Colonic mucosa (tissue), 4 donors: ENCODE data around the gene FAIM2. TPM values are rescaled to one million over a fixed set of nuclear protein-coding genes. Genes with fewer than 3 reads are reported as not detected.
"Not testable (repeated sequence)": the region's sequence is repeated elsewhere in the genome, so short reads cannot be mapped to it uniquely, and the experiment has no call there.

Experiments used
- DNase-seq: peaks from one replicate; pipeline ENCODE4 v3.0.0-alpha.2; 2020
- H3K27ac ChIP-seq: fragments of 200-600 bp; one replicate; pipeline ENCODE4 v1.8.0; 2021
- H3K27me3 ChIP-seq: fragments of 200-600 bp; one replicate; pipeline ENCODE4 v1.8.0; 2021
- H3K36me3 ChIP-seq: fragments of 200-600 bp; one replicate; pipeline ENCODE4 v1.8.0; 2021
- H3K4me1 ChIP-seq: fragments of 200-600 bp; one replicate; pipeline ENCODE4 v1.8.0; 2021; ENCODE audit warnings: mild to moderate bottlenecking
- H3K4me3 ChIP-seq: fragments of 200-600 bp; one replicate; pipeline ENCODE4 v1.8.0; 2021
- H3K9ac ChIP-seq, 2 donors: one replicate each; pipeline ENCODE4 v1.7.0; 2013; ENCODE audit warnings: control low read depth in 2 of 2, low read depth in 2 of 2, low read length in 2 of 2
- H3K9me3 ChIP-seq: fragments of 200-600 bp; one replicate; pipeline ENCODE4 v1.8.0; 2021
- CTCF ChIP-seq: fragments of 200-600 bp; IDR thresholded peaks from one replicate; pipeline ENCODE4 v1.8.0; 2022; ENCODE audit warnings: antibody characterized with exemption, mild to moderate bottlenecking
- intact Hi-C: fragments of 100-400 bp; cut with DNase I; formaldehyde crosslinking; loops from one replicate; pipeline ENCODE4 v1.14.1; 2022
- total RNA-seq, 2 donors: library from RNA; stranded (reverse); fragmentation: NEBNext Ultra II Directional in 1 of 2; extraction: Animal tissue kit (Norgen Biotek cat#: 25700) in 1 of 2; gene quantifications; one replicate each; pipeline ENCODE4 v1.2.1, GENCODE V29; 2021
- donor health status: healthy.
- donor health status: DM: no; HTN: no; CAD: no.
- donor health status: DM: no; HTN: no; CAD: no.

Gene FAIM2
- total RNA-seq, 2 donors from 2014 or later, result 2.8 to 3.6 TPM

GRCh38 chr12:49874142-49874897, 29.4 kb downstream of the FAIM2 start:
- intact Hi-C loops, result no loop called here
- Histone ChIP-seq H3K9ac (no peak overlapping the region), H3K9me3 (no peaks in the 10 kb centered on the region), H3K4me3 (no peak overlapping the region), H3K4me1 (no peaks in the 10 kb centered on the region), H3K36me3 (no peaks in the 10 kb centered on the region), H3K27me3 (no peaks in the 10 kb centered on the region), H3K27ac (no peak overlapping the region)
- no peak for DNase-seq
- no peak for TF ChIP-seq CTCF

- intact Hi-C loops, result no loop called here
- Histone ChIP-seq H3K4me1 (no peaks in the 10 kb centered on the region), H3K9me3 (no peaks in the 10 kb centered on the region), H3K27ac (no peak overlapping the region), H3K36me3 (no peaks in the 10 kb centered on the region), H3K9ac (no peak overlapping the region), H3K4me3 (no peak overlapping the region), H3K27me3 (no peaks in the 10 kb centered on the region)
- no peak for TF ChIP-seq CTCF
- no peak for DNase-seq
Measured at GRCh38 chr12:49873361-49873934, 30.3 kb downstream of the FAIM2 start.

- intact Hi-C loops, result no loop called here
- no peaks in the 10 kb centered on the region for H3K27me3 ChIP-seq
- no peak overlapping the region for H3K27ac ChIP-seq
- DNase-seq, result no peak
- no peak for TF ChIP-seq CTCF
- no peaks in the 10 kb centered on the region for H3K9me3 ChIP-seq
- H3K36me3 ChIP-seq, result no peaks in the 10 kb centered on the region
- H3K4me3 ChIP-seq, result no peak overlapping the region
- H3K9ac ChIP-seq, result no peak overlapping the region
- peaks cover under 1% of the 10 kb centered on the region for H3K4me1 ChIP-seq
Measured at GRCh38 chr12:49872781-49873181, 30.9 kb downstream of the FAIM2 start.

- H3K9me3 ChIP-seq, result no peaks in the 10 kb centered on the region
- H3K27me3 ChIP-seq, result no peaks in the 10 kb centered on the region
- no peak for TF ChIP-seq CTCF
- H3K4me3 ChIP-seq, result no peak overlapping the region
- peaks cover 5% of the 10 kb centered on the region for H3K4me1 ChIP-seq
- H3K9ac ChIP-seq, result no peak overlapping the region
- no peaks in the 10 kb centered on the region for H3K36me3 ChIP-seq
- no peak overlapping the region for H3K27ac ChIP-seq
- intact Hi-C loops, result no loop called here
- no peak for DNase-seq
Measured at GRCh38 chr12:49872381-49872780, 31.3 kb downstream of the FAIM2 start.

- H3K27ac ChIP-seq, H3K36me3 ChIP-seq, H3K27me3 ChIP-seq, intact Hi-C loops, H3K9me3 ChIP-seq, DNase-seq, H3K4me3 ChIP-seq, H3K9ac ChIP-seq, H3K4me1 ChIP-seq: not testable (repeated sequence)
Measured at GRCh38 chr12:49871811-49872251, 31.9 kb downstream of the FAIM2 start.

GRCh38 chr12:49871263-49871561, 32.5 kb downstream of the FAIM2 start:
- no peak for DNase-seq
- no peaks in the 10 kb centered on the region for H3K9me3 ChIP-seq
- H3K4me1 ChIP-seq, result peaks cover 7% of the 10 kb centered on the region

More at GRCh38 chr12:49871263-49871561, 32.5 kb downstream of the FAIM2 start:
- intact Hi-C loops, result no loop called here
- H3K36me3 ChIP-seq, result no peaks in the 10 kb centered on the region
- no peak overlapping the region for H3K27ac ChIP-seq
- H3K9ac ChIP-seq, result no peak overlapping the region
- H3K27me3 ChIP-seq, result no peaks in the 10 kb centered on the region
- H3K4me3 ChIP-seq, result no peak overlapping the region
- TF ChIP-seq CTCF, result no peak
